Islet of Langerhans (tissue), 1 donor: ENCODE measurements around the gene ZDHHC14.

Experiments
- FAIRE-seq: peaks from one replicate; lab custom pipeline; 2011; peaks lifted over from hg19 to GRCh38; lab: Jason Lieb, UNC

The ZDHHC14 gene

DNA sequence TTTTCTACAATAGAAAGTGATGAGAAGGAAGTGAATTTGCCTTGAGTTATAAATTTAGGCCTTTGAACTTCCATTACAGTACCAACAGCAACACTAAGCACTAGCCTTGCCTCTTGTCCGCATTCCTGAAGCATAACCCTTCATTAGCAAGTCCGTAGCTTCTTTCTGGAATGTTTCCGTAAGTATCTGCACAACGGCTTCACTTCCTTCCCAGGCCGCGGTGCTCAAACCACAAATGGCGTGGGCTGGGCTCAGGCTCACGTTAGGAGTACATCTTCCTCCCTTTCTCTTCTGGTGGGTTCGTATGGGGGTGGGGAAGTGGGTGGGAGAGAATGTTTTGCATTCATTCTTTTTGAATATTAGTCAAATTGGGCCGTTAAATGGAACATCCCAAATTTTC is 248.2 kb downstream of the ZDHHC14 start:
- FAIRE-seq, result no peak

GRCh38 chr6:157630463-157631080 is 249.6 kb downstream of the ZDHHC14 start:
- no peak for FAIRE-seq

GRCh38 chr6:157631412-157631811 is 250.4 kb downstream of the ZDHHC14 start:
- no peak for FAIRE-seq

- FAIRE-seq, result no peak
Observed at GRCh38 chr6:157631838-157632614, 251.0 kb downstream of the ZDHHC14 start.

DNA sequence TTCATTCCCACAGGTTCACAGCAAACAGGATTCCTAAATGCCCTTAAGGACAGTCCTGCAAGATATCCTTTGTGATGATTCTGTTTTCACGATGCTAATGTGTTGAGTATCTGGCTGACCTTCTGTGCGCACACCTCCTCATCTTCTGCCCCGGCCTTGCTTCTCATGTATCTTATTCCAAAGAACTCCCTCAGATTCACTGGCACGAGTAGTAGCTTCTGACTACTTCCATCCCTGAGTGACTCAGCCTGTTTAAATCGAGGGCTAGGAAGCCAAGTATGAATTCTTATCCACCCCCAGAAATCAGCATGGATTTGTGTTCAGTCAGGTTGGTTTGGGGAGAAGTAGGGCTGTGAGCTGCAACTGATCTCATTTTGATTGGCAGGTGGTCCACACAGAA is 251.8 kb downstream of the ZDHHC14 start:
- no peak for FAIRE-seq

- FAIRE-seq, result no peak
Observed at GRCh38 chr6:157634546-157634945, 253.6 kb downstream of the ZDHHC14 start.

DNA sequence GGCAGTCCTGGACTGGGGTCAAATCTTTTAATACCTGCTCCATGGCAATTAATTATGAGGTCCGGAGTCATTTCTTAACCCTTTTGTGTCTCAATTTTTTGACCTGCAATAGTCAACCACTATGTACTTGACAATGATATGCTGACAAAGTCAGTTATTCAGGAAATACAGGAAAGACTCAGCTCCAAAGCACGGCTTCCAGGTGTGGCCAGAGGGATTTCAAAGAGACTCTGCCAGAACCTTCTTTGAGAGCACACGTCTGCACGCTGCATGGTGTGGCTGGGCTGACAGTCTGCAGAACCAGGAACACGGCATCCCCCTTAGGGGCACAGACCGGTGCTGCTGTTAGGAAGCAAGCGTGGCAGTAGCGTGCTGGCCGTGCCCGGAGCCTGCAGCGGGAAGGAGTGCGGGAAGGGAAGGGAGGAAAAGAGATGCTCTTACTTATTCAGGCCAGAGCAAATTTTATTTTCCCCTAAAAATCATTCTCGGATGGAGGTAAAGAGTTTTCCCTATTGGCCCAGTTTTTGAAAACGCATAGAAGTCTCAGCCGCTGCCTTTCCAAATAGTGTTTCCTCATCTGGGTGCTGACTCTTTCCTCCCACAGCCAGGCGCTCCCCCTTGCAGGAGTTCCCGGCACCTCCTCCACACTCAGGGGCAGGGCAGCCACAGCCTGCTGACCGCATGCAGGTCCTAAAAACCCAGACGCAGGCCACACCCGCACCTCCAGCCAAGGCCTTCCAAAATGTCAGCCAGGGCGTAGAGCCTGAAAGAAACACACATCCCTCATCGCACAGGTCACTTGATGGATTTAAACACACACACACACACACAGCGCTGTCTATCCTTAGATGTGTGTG is 254.6 kb downstream of the ZDHHC14 start:
- no peak for FAIRE-seq

DNA sequence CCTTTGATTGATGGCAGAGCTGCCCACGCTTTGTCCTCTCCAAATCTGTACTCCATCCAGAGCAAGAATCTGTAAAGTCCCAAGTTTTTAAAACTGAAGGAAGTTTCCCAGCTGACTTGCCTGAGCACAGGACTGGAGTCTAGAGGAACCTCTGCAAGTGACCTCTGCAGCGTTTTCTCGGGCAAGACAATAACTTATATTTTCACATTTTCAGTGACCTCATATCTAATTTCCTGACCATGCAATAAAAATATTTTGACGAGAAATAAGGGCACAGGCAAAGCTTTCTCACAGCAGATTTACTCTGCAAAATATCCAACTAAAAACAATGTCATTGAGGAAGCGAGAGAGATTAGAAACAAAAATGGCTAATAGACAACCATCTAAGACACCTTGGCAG is 256.5 kb downstream of the ZDHHC14 start:
- FAIRE-seq, result no peak

DNA sequence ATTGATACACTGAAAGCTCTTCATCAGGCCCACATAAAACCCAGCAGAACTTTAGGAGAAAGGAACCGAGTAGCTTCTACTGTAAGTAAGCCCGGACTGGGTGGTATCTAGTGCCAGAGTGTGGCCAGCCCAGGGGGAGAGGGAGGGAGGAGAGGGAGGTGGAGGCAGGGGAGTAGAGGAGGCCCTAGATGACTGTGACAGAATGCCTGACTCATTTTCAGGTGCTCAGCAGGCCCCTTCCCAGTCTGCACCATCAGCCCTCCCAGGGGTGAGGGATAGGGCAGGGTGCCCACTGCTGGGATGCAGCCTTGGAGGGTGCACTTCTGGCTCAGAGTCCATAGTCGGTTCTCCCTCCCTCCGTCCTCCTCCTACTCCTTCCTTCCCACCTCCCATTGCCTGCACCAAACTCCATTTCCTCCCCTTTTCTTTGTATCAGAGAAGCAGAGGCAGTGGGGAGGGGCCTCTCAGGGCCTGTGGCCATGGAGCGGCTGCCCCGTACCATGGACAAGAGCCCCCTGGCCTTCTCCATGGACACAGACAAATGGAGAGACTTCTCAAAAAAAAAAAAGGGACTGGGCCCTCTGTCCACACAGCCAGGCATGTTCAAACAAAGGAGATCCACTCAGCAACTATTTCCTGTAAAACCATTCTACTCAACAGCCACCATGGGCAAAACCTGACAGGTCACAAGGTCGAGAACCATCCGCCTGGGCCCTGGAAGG is 257.1 kb downstream of the ZDHHC14 start:
- FAIRE-seq, result no peak

DNA sequence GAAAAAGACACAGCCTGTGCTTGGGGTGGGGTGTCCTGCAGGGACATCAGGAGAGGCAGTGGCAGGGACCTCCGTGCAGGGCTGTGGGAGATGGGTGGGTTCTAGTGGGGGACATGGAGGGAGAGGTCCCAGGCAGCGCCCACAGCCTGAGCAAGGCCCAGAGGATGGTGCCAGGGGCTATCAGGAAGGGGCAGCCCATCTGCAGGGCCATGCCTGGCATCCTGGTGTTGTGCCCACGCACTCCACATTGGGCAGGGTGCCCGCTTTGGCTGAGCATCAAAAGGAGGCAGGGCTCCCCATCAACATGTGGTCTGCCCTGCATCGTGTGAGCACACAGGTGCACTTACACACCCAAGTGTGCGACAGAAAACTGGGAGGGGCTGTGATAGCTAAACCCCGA is 257.8 kb downstream of the ZDHHC14 start:
- FAIRE-seq, result no peak

DNA sequence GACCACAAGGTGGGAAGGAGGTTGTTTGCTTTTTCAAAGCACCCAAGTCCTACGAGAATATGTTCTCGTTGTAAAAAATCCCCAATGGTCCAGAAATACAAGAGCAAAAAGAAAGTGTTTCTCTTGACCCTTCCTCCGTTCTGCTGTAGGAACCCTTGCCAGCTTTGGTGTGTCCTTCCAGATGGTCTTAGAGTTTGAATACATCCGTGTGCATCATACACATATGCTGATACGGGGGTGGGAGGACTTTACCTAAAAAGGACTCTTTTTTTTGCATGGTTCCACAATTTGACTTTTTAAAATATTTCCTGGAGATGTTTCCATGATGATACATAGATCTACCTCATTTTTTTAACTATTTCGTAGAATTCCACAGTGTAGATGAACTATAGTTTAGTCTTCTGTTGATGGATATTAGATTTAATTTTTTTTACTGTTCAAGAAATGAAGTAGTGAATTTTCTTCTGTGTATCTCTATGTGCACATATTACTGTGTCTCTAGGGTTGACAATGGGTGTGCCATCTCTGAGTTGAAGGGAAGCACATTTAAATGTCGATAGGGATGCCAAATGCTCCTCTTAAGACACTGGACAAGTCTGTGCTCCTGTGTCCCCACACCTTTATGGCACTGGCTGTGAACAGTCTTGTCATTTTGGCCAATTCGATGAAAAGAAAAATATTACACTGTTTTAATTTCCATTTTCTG is 259.9 kb downstream of the ZDHHC14 start:
- FAIRE-seq, result no peak

GRCh38 chr6:157641837-157642236 is 260.8 kb downstream of the ZDHHC14 start:
- no peak for FAIRE-seq

GRCh38 chr6:157642736-157643135 is 261.7 kb downstream of the ZDHHC14 start:
- FAIRE-seq, result no peak

- FAIRE-seq, result no peak
Observed at GRCh38 chr6:157644043-157644810, 263.2 kb downstream of the ZDHHC14 start.

DNA sequence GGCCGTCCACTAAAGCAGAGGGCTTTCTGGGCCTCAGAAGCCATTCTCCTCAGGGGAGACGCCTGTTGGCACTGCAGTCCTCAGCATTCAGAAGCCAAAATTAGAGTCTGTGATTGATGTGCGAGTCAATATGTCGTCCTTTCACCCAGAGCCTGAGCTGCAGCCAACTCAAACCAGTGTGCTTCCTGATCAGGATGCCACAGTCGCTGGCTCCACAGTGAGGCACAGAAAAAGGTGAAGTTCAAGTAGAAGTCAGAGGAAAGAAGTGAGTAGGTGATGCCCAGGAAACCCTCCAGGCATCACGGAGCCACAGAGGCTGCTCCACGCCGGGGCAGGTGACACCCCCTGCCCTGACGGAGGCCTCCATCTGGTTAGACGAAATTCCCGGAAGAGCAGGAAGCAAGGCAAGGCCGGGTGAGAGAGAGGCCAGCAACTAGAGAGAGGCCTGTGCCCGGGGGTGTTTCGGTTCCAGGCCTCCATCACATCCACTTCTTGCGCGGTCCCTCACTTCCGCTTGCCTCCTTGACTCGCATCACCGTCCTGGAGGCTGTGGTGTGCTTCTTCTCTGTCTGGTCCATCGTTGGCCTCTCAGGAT is 264.3 kb downstream of the ZDHHC14 start:
- no peak for FAIRE-seq

DNA sequence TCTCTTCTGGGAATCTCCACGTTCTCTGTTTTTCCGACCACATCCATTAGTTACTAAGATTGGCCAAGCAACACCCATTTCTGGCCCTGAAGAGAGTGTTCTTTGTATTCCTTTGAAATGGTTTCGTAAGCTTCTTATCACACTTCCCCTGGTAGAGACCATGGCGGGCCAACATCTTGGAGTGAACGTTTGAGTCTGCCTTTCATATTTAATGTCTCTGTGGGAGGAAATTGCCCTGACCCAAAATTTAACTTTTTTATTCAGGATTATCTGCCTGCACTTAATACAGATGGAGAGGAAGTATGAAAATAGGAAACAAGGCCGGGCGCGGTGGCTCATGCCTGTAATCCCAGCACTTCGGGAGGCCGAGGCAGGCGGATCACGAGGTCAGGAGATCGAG is 265.0 kb downstream of the ZDHHC14 start:
- FAIRE-seq, result no peak

GRCh38 chr6:157647261-157647915 is 266.4 kb downstream of the ZDHHC14 start:
- no peak for FAIRE-seq

GRCh38 chr6:157648561-157648960 is 267.6 kb downstream of the ZDHHC14 start:
- no peak for FAIRE-seq

DNA sequence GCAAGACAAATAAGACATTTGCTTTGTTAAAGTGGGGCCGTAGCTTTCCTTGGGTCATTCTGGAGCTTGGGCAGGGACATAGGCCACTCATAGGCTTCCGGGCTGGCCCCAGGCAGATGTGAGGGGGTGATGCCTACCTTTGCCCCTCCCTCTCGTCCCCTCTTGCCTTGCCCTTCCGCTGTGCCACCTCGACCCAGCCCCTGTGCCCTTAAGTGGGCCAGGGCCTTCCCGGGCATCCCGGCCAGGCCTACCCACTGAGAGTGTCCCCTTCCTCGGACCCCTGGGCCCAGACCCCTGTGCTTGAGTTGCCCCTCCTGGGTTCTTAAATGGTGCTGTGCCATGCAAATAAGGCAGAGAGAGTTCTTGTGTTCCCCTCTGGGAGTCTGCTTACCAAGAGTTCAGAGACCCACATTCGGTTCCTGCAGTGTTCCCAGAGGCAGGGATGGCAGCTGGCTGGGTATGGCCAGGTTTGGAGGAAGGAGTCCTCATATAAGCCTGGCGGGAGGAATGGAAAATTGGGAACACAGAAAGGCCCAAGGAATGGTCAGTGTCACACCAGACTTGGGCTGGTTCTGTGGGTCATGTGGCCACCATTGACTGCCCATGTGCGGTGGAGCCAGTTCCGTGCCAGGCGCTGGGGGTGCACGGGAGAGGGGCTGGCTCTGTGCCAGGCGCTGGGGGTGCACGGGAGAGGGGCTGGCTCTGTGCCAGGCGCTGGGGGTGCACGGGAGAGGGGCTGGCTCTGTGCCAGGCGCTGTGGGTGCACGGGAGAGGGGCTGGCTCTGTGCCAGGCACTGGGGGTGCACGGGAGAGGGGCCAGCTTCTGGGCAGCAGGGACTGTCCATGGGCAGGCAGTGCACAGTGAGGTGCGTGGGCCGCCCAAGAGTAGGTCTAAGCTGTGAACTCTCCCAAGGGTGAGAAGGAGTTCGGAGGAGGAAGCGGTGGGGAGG is 268.6 kb downstream of the ZDHHC14 start:
- FAIRE-seq, result no peak
